ENCODE data around the gene NME3. TPM values are rescaled to one million over a fixed set of nuclear protein-coding genes. Genes with fewer than 3 reads are reported as not detected.

The NME3 gene
- total and polyA plus RNA-seq, 2 donors (not counting 1 experiment from before 2014, with no cell fraction given), result 9.9 to 69.7 TPM

- no peak overlapping the region for H3K4me3 ChIP-seq (replicated peaks in 1 of 4; ENCODE audit: control extremely low read depth in 1 of 4, insufficient read depth in 1 of 4, low read depth in 3 of 4, low read length in 4 of 4)
- H3K9ac ChIP-seq (ENCODE audit: insufficient read depth, low read length), result no peak overlapping the region
- DNase-seq (ENCODE audit: low read depth in 2 of 2), result peak; percentile 50 to 98
- no peaks in the 10 kb centered on the region for H3K79me2 ChIP-seq (ENCODE audit: control insufficient read depth, insufficient read depth, low read length)
- H3K27me3 ChIP-seq (ENCODE audit: control insufficient read depth, insufficient read depth, low read length), result no peaks in the 10 kb centered on the region
- no peak overlapping the region for H3K4me2 ChIP-seq (ENCODE audit: extremely low read depth, insufficient read depth, low read length)
- no peak for TF ChIP-seq EZH2 (IDR thresholded peaks at IDR 0.05; ENCODE audit: low read length, missing control alignments)
- TF ChIP-seq, protein P1, sequence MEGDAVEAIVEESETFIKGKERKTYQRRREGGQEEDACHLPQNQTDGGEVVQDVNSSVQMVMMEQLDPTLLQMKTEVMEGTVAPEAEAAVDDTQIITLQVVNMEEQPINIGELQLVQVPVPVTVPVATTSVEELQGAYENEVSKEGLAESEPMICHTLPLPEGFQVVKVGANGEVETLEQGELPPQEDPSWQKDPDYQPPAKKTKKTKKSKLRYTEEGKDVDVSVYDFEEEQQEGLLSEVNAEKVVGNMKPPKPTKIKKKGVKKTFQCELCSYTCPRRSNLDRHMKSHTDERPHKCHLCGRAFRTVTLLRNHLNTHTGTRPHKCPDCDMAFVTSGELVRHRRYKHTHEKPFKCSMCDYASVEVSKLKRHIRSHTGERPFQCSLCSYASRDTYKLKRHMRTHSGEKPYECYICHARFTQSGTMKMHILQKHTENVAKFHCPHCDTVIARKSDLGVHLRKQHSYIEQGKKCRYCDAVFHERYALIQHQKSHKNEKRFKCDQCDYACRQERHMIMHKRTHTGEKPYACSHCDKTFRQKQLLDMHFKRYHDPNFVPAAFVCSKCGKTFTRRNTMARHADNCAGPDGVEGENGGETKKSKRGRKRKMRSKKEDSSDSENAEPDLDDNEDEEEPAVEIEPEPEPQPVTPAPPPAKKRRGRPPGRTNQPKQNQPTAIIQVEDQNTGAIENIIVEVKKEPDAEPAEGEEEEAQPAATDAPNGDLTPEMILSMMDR (conservative IDR thresholded peaks at IDR 0.05 in 1 of 2, IDR thresholded peaks at IDR 0.05 in 1 of 2; ENCODE audit: low read depth in 1 of 2, low read length in 2 of 2), result no peak
- no peaks in the 10 kb centered on the region for H3K4me1 ChIP-seq (ENCODE audit: control insufficient read depth, extremely low read depth, insufficient read depth, low read length)
- no peaks in the 10 kb centered on the region for H4K20me1 ChIP-seq (ENCODE audit: control insufficient read depth, extremely low read depth, insufficient read depth, low read length)
- H3K36me3 ChIP-seq (ENCODE audit: control insufficient read depth, insufficient read depth, low read length), result peaks cover 21% of the 10 kb centered on the region
- H3K9me3 ChIP-seq (ENCODE audit: control insufficient read depth, insufficient read depth, low read depth, low read length), result no peaks in the 10 kb centered on the region
- H3K27ac ChIP-seq (ENCODE audit: insufficient read depth, low read length), result no peak overlapping the region
- H2AFZ ChIP-seq (ENCODE audit: low read length), result no peak overlapping the region
Measured at GRCh38 chr16:1745900-1746692, 25.2 kb downstream of the NME3 start.

DNA sequence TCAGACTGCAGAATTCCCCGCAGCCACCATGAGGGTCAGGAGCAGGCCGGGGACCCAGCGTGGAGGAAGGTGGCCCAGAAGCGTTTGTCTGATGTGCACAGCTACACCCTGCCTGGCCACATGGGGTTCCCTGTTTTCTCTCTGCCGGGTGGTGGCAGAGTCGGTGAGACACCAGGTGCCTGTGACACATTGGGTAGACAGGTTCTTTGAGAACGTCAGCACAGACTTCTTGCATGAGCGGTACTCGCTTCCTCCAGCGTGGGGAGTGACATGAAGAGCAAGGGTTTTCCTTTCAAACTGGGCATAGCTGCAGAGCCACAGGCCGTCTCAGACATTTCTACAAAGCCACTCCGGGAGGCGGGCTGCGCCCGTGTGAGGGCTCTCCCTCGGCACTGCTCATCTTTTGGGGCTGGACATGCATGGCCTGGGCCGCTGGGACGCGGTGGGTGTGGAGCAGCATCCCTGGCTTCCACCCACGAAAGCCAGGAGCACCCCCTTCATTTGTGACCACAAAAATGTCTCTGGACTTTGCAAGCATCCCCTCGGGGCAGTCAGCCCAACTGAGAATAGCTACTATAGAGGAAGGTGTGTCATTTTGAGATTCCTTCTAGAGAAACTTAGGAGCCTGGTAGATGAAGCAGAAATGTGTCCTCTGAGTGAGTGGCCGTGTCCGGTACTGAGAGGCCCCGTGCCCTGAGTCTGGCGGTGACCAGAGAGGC is 26.0 kb downstream of the NME3 start:
- Histone ChIP-seq H2AFZ (ENCODE audit: low read length) (no peak overlapping the region), H4K20me1 (ENCODE audit: control insufficient read depth, extremely low read depth, insufficient read depth, low read length) (no peaks in the 10 kb centered on the region), H3K27ac (ENCODE audit: insufficient read depth, low read length) (no peak overlapping the region), H3K4me2 (ENCODE audit: extremely low read depth, insufficient read depth, low read length) (no peak overlapping the region), H3K9me3 (ENCODE audit: control insufficient read depth, insufficient read depth, low read depth, low read length) (no peaks in the 10 kb centered on the region), H3K36me3 (ENCODE audit: control insufficient read depth, insufficient read depth, low read length) (peaks cover 21% of the 10 kb centered on the region), H3K9ac (ENCODE audit: insufficient read depth, low read length) (no peak overlapping the region), H3K4me3 (replicated peaks in 1 of 4; ENCODE audit: control extremely low read depth in 1 of 4, insufficient read depth in 1 of 4, low read depth in 3 of 4, low read length in 4 of 4) (no peak overlapping the region), H3K79me2 (ENCODE audit: control insufficient read depth, insufficient read depth, low read length) (no peaks in the 10 kb centered on the region), H3K27me3 (ENCODE audit: control insufficient read depth, insufficient read depth, low read length) (no peaks in the 10 kb centered on the region), H3K4me1 (ENCODE audit: control insufficient read depth, extremely low read depth, insufficient read depth, low read length) (no peaks in the 10 kb centered on the region)
- TF ChIP-seq EZH2 (IDR thresholded peaks at IDR 0.05; ENCODE audit: low read length, missing control alignments), result no peak
- TF ChIP-seq, protein P1 (conservative IDR thresholded peaks at IDR 0.05 in 1 of 2, IDR thresholded peaks at IDR 0.05 in 1 of 2; ENCODE audit: low read depth in 1 of 2, low read length in 2 of 2), result no peak
- peak in 1 of 2 donors; percentile 93 for DNase-seq (ENCODE audit: low read depth in 2 of 2)

DNA sequence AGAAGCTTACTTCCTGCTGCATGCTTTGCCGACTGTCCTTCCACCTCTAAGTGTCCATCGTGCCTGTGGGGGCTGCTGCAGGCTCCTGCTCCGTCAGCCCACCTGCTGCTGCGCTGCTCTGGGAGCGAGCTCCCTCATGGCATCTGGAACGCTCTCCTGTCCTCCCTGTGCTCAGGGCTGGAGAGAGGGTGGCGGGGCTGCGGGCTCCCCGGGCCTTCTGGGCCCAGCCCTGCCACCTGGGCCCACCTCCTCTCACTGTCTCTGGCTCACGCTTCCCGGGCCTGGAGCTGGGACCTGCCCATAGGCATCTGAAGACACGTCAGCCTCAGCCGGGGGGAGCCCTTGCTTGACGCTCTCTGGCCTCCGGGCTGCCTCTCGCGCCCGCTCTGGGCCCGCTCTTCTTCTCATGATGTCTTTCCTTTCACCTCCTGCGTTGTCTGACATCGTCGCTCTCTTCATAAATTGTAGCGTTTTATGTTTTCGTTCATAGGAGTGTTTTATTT is 27.0 kb downstream of the NME3 start:
- TF ChIP-seq, protein P1 (conservative IDR thresholded peaks at IDR 0.05 in 1 of 2, IDR thresholded peaks at IDR 0.05 in 1 of 2; ENCODE audit: low read depth in 1 of 2, low read length in 2 of 2), result no peak
- no peak for TF ChIP-seq EZH2 (IDR thresholded peaks at IDR 0.05; ENCODE audit: low read length, missing control alignments)
- no peaks in the 10 kb centered on the region for H3K79me2 ChIP-seq (ENCODE audit: control insufficient read depth, insufficient read depth, low read length)
- no peaks in the 10 kb centered on the region for H3K9me3 ChIP-seq (ENCODE audit: control insufficient read depth, insufficient read depth, low read depth, low read length)
- H3K36me3 ChIP-seq (ENCODE audit: control insufficient read depth, insufficient read depth, low read length), result peaks cover 17% of the 10 kb centered on the region
- H3K4me1 ChIP-seq (ENCODE audit: control insufficient read depth, extremely low read depth, insufficient read depth, low read length), result no peaks in the 10 kb centered on the region
- no peak overlapping the region for H3K4me3 ChIP-seq (replicated peaks in 1 of 4; ENCODE audit: control extremely low read depth in 1 of 4, insufficient read depth in 1 of 4, low read depth in 3 of 4, low read length in 4 of 4)
- H4K20me1 ChIP-seq (ENCODE audit: control insufficient read depth, extremely low read depth, insufficient read depth, low read length), result no peaks in the 10 kb centered on the region
- no peak overlapping the region for H3K4me2 ChIP-seq (ENCODE audit: extremely low read depth, insufficient read depth, low read length)
- H3K27me3 ChIP-seq (ENCODE audit: control insufficient read depth, insufficient read depth, low read length), result no peaks in the 10 kb centered on the region
- no peak overlapping the region for H2AFZ ChIP-seq (ENCODE audit: low read length)
- DNase-seq (ENCODE audit: low read depth in 2 of 2), result no peak
- H3K9ac ChIP-seq (ENCODE audit: insufficient read depth, low read length), result no peak overlapping the region
- no peak overlapping the region for H3K27ac ChIP-seq (ENCODE audit: insufficient read depth, low read length)
